Cardiac muscle cell (in vitro differentiated cells and primary cell): ENCODE results near the gene CXCL12. TPM values are rescaled to one million over a fixed set of nuclear protein-coding genes. Genes with fewer than 3 reads are reported as not detected.

ENCODE experiments used
- DNase-seq, 2 donors: peaks; one replicate each; pipeline versions ENCODE4 v3.0.0 to v3.0.0-alpha.2; 2010 to 2017; ENCODE audit warnings: low read depth in 1 of 2, low spot score in 1 of 2
- H3K27ac ChIP-seq: fragments of 200-600 bp; sonication (generic); 2 replicates; pipeline ENCODE4 v1.5.1; 2016
- H3K27me3 ChIP-seq: fragments of 200-600 bp; sonication (generic); 2 replicates; pipeline ENCODE4 v1.6.0; 2016; ENCODE audit warnings: control low read depth
- H3K36me3 ChIP-seq: fragments of 200-600 bp; sonication (generic); 2 replicates; pipeline ENCODE4 v1.5.1; 2016; ENCODE audit warnings: control low read depth
- H3K4me1 ChIP-seq: fragments of 200-600 bp; sonication (generic); 2 replicates; pipeline ENCODE4 v1.8.1; 2017; ENCODE audit warnings: low read depth, mild to moderate bottlenecking, mixed run types
- H3K4me3 ChIP-seq: fragments of 200-600 bp; sonication (generic); 2 replicates; pipeline ENCODE4 v1.5.1; 2016; ENCODE audit warnings: mild to moderate bottlenecking
- H3K9me3 ChIP-seq: fragments of 200-600 bp; sonication (generic); 2 replicates; pipeline ENCODE4 v1.5.1; 2017; ENCODE audit warnings: low read depth, mild to moderate bottlenecking, control low read depth
- CTCF ChIP-seq: IDR thresholded peaks from 2 replicates; pipeline ENCODE4 v1.5.1; 2012; ENCODE audit warnings: low read depth, mild to moderate bottlenecking, low read length
- polyA plus RNA-seq: library from polyadenylated mRNA; unstranded; fragments of >200 nt; fragmentation: Nextera tagmentation; extraction: Ambion mirVana; gene quantifications from 2 replicates; pipeline ENCODE4 v1.2.1, GENCODE V29; 2016
- total RNA-seq: library from RNA; depleted of rRNA; stranded (reverse); fragments of >200 nt; gene quantifications from 2 replicates; pipeline ENCODE4 v1.2.3, GENCODE V29; 2016

Gene CXCL12
- total and polyA plus RNA-seq, 2 experiments from 2014 or later: 10.1 to 68.9 TPM

GRCh38 chr10:44399659-44400451 is 15.0 kb upstream of the CXCL12 start:
- no peak overlapping the region for H3K27ac ChIP-seq
- H3K9me3 ChIP-seq: no peaks in the 10 kb centered on the region
- H3K27me3 ChIP-seq: peaks cover 17% of the 10 kb centered on the region
- TF ChIP-seq CTCF: no peak
- H3K4me1 ChIP-seq: no peaks in the 10 kb centered on the region
- no peak overlapping the region for H3K4me3 ChIP-seq
- no peak for DNase-seq
- no peaks in the 10 kb centered on the region for H3K36me3 ChIP-seq

- no peak for TF ChIP-seq CTCF
- H3K4me1 ChIP-seq: no peaks in the 10 kb centered on the region
- no peaks in the 10 kb centered on the region for H3K36me3 ChIP-seq
- peaks cover 17% of the 10 kb centered on the region for H3K27me3 ChIP-seq
- no peak for DNase-seq
- H3K27ac ChIP-seq: no peak overlapping the region
- no peak overlapping the region for H3K4me3 ChIP-seq
- H3K9me3 ChIP-seq: no peaks in the 10 kb centered on the region
These were observed 14.1 kb upstream of the CXCL12 start for GRCh38 chr10:44398747-44399658.

GRCh38 chr10:44398271-44398670 is 13.4 kb upstream of the CXCL12 start:
- Histone ChIP-seq H3K27ac (no peak overlapping the region), H3K36me3 (no peaks in the 10 kb centered on the region), H3K4me1 (no peaks in the 10 kb centered on the region), H3K27me3 (peaks cover 17% of the 10 kb centered on the region), H3K4me3 (no peak overlapping the region), H3K9me3 (no peaks in the 10 kb centered on the region)
- TF ChIP-seq CTCF: no peak
- DNase-seq: no peak

GRCh38 chr10:44397476-44398225 is 12.8 kb upstream of the CXCL12 start:
- Histone ChIP-seq H3K4me3 (no peak overlapping the region), H3K36me3 (no peaks in the 10 kb centered on the region), H3K9me3 (no peaks in the 10 kb centered on the region), H3K4me1 (no peaks in the 10 kb centered on the region), H3K27me3 (peaks cover 17% of the 10 kb centered on the region), H3K27ac (no peak overlapping the region)
- no peak for TF ChIP-seq CTCF
- no peak for DNase-seq

GRCh38 chr10:44396671-44397191 is 11.8 kb upstream of the CXCL12 start:
- Histone ChIP-seq H3K36me3 (no peaks in the 10 kb centered on the region), H3K4me1 (no peaks in the 10 kb centered on the region), H3K27ac (no peak overlapping the region), H3K27me3 (peaks cover 17% of the 10 kb centered on the region), H3K9me3 (no peaks in the 10 kb centered on the region), H3K4me3 (no peak overlapping the region)
- no peak for TF ChIP-seq CTCF
- no peak for DNase-seq
